Spleen (tissue), 11 donors: Measurements from ENCODE around the gene CDK19. TPM values are rescaled to one million over a fixed set of nuclear protein-coding genes. Genes with fewer than 3 reads are reported as not detected.
"Not testable (repeated sequence)": the region's sequence is repeated elsewhere in the genome, so short reads cannot be mapped to it uniquely, and the experiment has no call there.

Experiments used
- DNase-seq: peaks from one replicate; pipeline ENCODE4 v3.0.0-alpha.2; 2020
- H3K27ac ChIP-seq, 8 donors: fragments of 200-600 bp; sonication (generic) in 7 of 8; 1 replicate in 4 of 8; 2 replicates in 4 of 8; pipeline versions ENCODE4 v1.5.0 to v1.8.0; 2016 to 2021; ENCODE audit warnings: inconsistent platforms in 4 of 8, mild to moderate bottlenecking in 4 of 8, moderate library complexity in 1 of 8
- H3K27me3 ChIP-seq, 7 donors: fragments of 200-600 bp; sonication (generic) in 6 of 7; replicated peaks in 1 of 7; 1 replicate in 4 of 7; 2 replicates in 3 of 7; pipeline versions ENCODE4 v1.5.0 to v1.8.0; 2016 to 2021; ENCODE audit warnings: inconsistent platforms in 3 of 7, mild to moderate bottlenecking in 1 of 7
- H3K36me3 ChIP-seq, 6 donors: fragments of 200-600 bp; sonication (generic) in 5 of 6; 1 replicate in 4 of 6; 2 replicates in 2 of 6; pipeline versions ENCODE4 v1.5.0 to v1.8.0; 2016 to 2021; ENCODE audit warnings: inconsistent platforms in 2 of 6
- H3K4me1 ChIP-seq, 6 donors: fragments of 200-600 bp; sonication (generic) in 5 of 6; 1 replicate in 3 of 6; 2 replicates in 3 of 6; pipeline versions ENCODE4 v1.5.0 to v1.8.0; 2016 to 2021; ENCODE audit warnings: inconsistent platforms in 3 of 6
- H3K4me3 ChIP-seq, 8 donors: fragments of 200-600 bp; sonication (generic) in 7 of 8; 1 replicate in 4 of 8; 2 replicates in 4 of 8; pipeline versions ENCODE4 v1.5.0 to v1.8.0; 2016 to 2021; ENCODE audit warnings: inconsistent platforms in 4 of 8, mild to moderate bottlenecking in 4 of 8, moderate library complexity in 2 of 8
- H3K9me3 ChIP-seq, 8 donors: fragments of 200-600 bp; sonication (generic) in 7 of 8; 1 replicate in 4 of 8; 2 replicates in 4 of 8; pipeline versions ENCODE4 v1.5.0 to v1.8.0; 2016 to 2021; ENCODE audit warnings: inconsistent platforms in 4 of 8
- CTCF ChIP-seq, 11 experiments: fragments of 200-600 bp in 7 of 11; fragments of 450-650 bp in 4 of 11; sonication (generic) in 4 of 11; IDR thresholded peaks in 8 of 11; conservative IDR thresholded peaks in 3 of 11; 1 replicate in 7 of 11; 2 replicates in 4 of 11; pipeline versions ENCODE4 v1.4.0 to v1.8.0; 2016 to 2021; ENCODE audit warnings: antibody characterized with exemption in 11 of 11, inconsistent platforms in 4 of 11, mild to moderate bottlenecking in 1 of 11
- POLR2A ChIP-seq, 3 donors: fragments of 450-650 bp; IDR thresholded peaks; one replicate each; pipeline ENCODE4 v1.5.1; 2017; ENCODE audit warnings: antibody characterized with exemption in 3 of 3, mild to moderate bottlenecking in 1 of 3
- POLR2AphosphoS5 ChIP-seq, 3 donors: sonication (generic); formaldehyde crosslinking; IDR thresholded peaks; one replicate each; pipeline ENCODE4 v1.5.1; 2017; ENCODE audit warnings: antibody characterized with exemption in 3 of 3
- WGBS, 5 donors: extraction: QIAGEN DNeasy Blood & Tissue Kit in 3 of 5; methylation state at CpG; one replicate each; pipeline versions ENCODE4 v1.1.5 to v1.1.7; 2013 to 2018; 5-methylcytosine and 5-hydroxymethylcytosine counted together
- intact Hi-C: fragments of 100-400 bp; cut with DNase I; formaldehyde crosslinking; loops from one replicate; pipeline ENCODE4 v1.15.0; 2023; ENCODE audit warnings: low total_unique reads
- polyA plus RNA-seq, 3 donors: library from polyadenylated mRNA; stranded (reverse); fragments of 200-250 nt; gene quantifications; one replicate each; pipeline ENCODE4 v1.2.1, GENCODE V29; 2013
- total RNA-seq, 7 donors: library from RNA; depleted of rRNA in 3 of 7; stranded (reverse); fragments of >200 nt in 3 of 7; fragmentation: NEBNext Ultra II Directional in 4 of 7; extraction: Animal tissue kit (Norgen Biotek cat#: 25700) in 4 of 7; gene quantifications; one replicate each; pipeline versions ENCODE4 v1.1.0 to v1.2.1, GENCODE V29; 2016 to 2021
- donor health status: healthy with polysubstance abuse.
- donor health status: DM: no; HTN: no; CAD: no; lungs with moderate emphysema.
- donor health status: DM: no; HTN: no; CAD: no.
- donor health status: Bipolar disorder and iron deficiency.
- donor health status: healthy.
- donor health status: DM: no; HTN: no; CAD: no.
- donor health status: DM: yes; HTN: yes; CAD: no.

CDK19 gene
- total and polyA plus RNA-seq, 10 donors: 7.9 to 29.8 (median 21.7) TPM

GRCh38 chr6:110852773-110853172, 37.5 kb upstream of the CDK19 start:
- H3K4me1 ChIP-seq: peaks cover 0 to 6% (median 0%) of the 10 kb centered on the region in 6 donors
- peak overlapping the region in 1 of 8 donors; percentile 73 for H3K27ac ChIP-seq
- intact Hi-C loops: no loop called here
- 93 to 99% (median 98%) methylated on average over 2 of the region's 2 CpGs for WGBS, 5 donors
- no peaks in the 10 kb centered on the region for H3K36me3 ChIP-seq
- H3K4me3 ChIP-seq: no peak overlapping the region
- TF ChIP-seq POLR2A (IDR thresholded peaks at IDR 0.05): no peak
- TF ChIP-seq POLR2AphosphoS5 (IDR thresholded peaks at IDR 0.05): no peak
- TF ChIP-seq CTCF (IDR thresholded peaks at IDR 0.05 in 8 of 11, conservative IDR thresholded peaks at IDR 0.05 in 3 of 11): no peak
- H3K27me3 ChIP-seq: no peaks in the 10 kb centered on the region
- H3K9me3 ChIP-seq: no peaks in the 10 kb centered on the region
- DNase-seq: no peak

GRCh38 chr6:110849781-110850180, 34.5 kb upstream of the CDK19 start:
- Histone ChIP-seq H3K9me3 (no peaks in the 10 kb centered on the region), H3K27ac (no peak overlapping the region), H3K4me3 (no peak overlapping the region), H3K4me1 (peaks cover 0 to 6% (median 0%) of the 10 kb centered on the region in 6 donors), H3K36me3 (no peaks in the 10 kb centered on the region), H3K27me3 (no peaks in the 10 kb centered on the region)
- intact Hi-C loops: no loop called here
- no peak for DNase-seq
- TF ChIP-seq POLR2AphosphoS5 (IDR thresholded peaks at IDR 0.05): no peak
- TF ChIP-seq CTCF (IDR thresholded peaks at IDR 0.05 in 8 of 11, conservative IDR thresholded peaks at IDR 0.05 in 3 of 11): no peak
- TF ChIP-seq POLR2A (IDR thresholded peaks at IDR 0.05): no peak
- 78 to 91% (median 89%) methylated on average over 4 of the region's 4 CpGs for whole genome bisulfite sequencing, 5 donors

GRCh38 chr6:110841266-110841665, 26.0 kb upstream of the CDK19 start:
- no peaks in the 10 kb centered on the region for H3K9me3 ChIP-seq
- no peak for DNase-seq
- intact Hi-C loops: no loop called here
- no peak overlapping the region for H3K27ac ChIP-seq
- H3K4me1 ChIP-seq: no peaks in the 10 kb centered on the region
- no peaks in the 10 kb centered on the region for H3K27me3 ChIP-seq
- H3K36me3 ChIP-seq: no peaks in the 10 kb centered on the region
- WGBS, 5 donors: 54 to 82% (median 76%) methylated on average over 6 of the region's 6 CpGs
- TF ChIP-seq POLR2A (IDR thresholded peaks at IDR 0.05) (no peak), CTCF (IDR thresholded peaks at IDR 0.05 in 8 of 11, conservative IDR thresholded peaks at IDR 0.05 in 3 of 11) (no peak), POLR2AphosphoS5 (IDR thresholded peaks at IDR 0.05) (no peak)
- H3K4me3 ChIP-seq: no peak overlapping the region

GRCh38 chr6:110835751-110836150, 20.5 kb upstream of the CDK19 start:
- H3K36me3 ChIP-seq, DNase-seq, intact Hi-C loops, H3K4me1 ChIP-seq, H3K27ac ChIP-seq, H3K27me3 ChIP-seq, H3K9me3 ChIP-seq, H3K4me3 ChIP-seq: not testable (repeated sequence)
- WGBS, 5 donors: 84 to 94% (median 87%) methylated on average over 5 of the region's 5 CpGs

GRCh38 chr6:110833831-110834230, 18.6 kb upstream of the CDK19 start:
- intact Hi-C loops: no loop called here
- H3K36me3 ChIP-seq: no peaks in the 10 kb centered on the region
- no peaks in the 10 kb centered on the region for H3K9me3 ChIP-seq
- H3K4me1 ChIP-seq: no peaks in the 10 kb centered on the region
- H3K27ac ChIP-seq: no peak overlapping the region
- DNase-seq: no peak
- no peak overlapping the region for H3K4me3 ChIP-seq
- no peaks in the 10 kb centered on the region for H3K27me3 ChIP-seq
- 89 to 98% (median 94%) methylated on average over 6 of the region's 6 CpGs for WGBS, 5 donors
- TF ChIP-seq CTCF (IDR thresholded peaks at IDR 0.05 in 8 of 11, conservative IDR thresholded peaks at IDR 0.05 in 3 of 11) (no peak), POLR2A (IDR thresholded peaks at IDR 0.05) (no peak), POLR2AphosphoS5 (IDR thresholded peaks at IDR 0.05) (no peak)
